ENCODE measurements around the gene ABHD17C.

ABHD17C gene

GRCh38 chr15:80788536-80788935 is 93.4 kb downstream of the ABHD17C start:
- Histone ChIP-seq H3K27ac (no peak overlapping the region), H3K27me3 (peaks cover 93% of the 10 kb centered on the region), H3K9me3 (no peaks in the 10 kb centered on the region), H3K4me3 (ENCODE audit: low read depth in 1 of 2, low read length in 1 of 2) (no peak overlapping the region), H3K4me1 (ENCODE audit: control insufficient read depth in 1 of 2, insufficient read depth in 1 of 2, low read depth in 1 of 2, low read length in 1 of 2) (no peaks in the 10 kb centered on the region), H3K36me3 (no peaks in the 10 kb centered on the region)
- TF ChIP-seq CTCF (IDR thresholded peaks at IDR 0.05): no peak

- no peaks in the 10 kb centered on the region for H3K4me1 ChIP-seq (ENCODE audit: control insufficient read depth in 1 of 2, insufficient read depth in 1 of 2, low read depth in 1 of 2, low read length in 1 of 2)
- no peaks in the 10 kb centered on the region for H3K36me3 ChIP-seq
- no peak for TF ChIP-seq CTCF (IDR thresholded peaks at IDR 0.05)
- H3K9me3 ChIP-seq: no peaks in the 10 kb centered on the region
- no peak overlapping the region for H3K27ac ChIP-seq
- peaks cover 92% of the 10 kb centered on the region for H3K27me3 ChIP-seq
- no peak overlapping the region for H3K4me3 ChIP-seq (ENCODE audit: low read depth in 1 of 2, low read length in 1 of 2)
These were observed 94.2 kb downstream of the ABHD17C start for GRCh38 chr15:80789296-80789695.

GRCh38 chr15:80789796-80790195 is 94.7 kb downstream of the ABHD17C start:
- Histone ChIP-seq H3K4me3 (ENCODE audit: low read depth in 1 of 2, low read length in 1 of 2) (no peak overlapping the region), H3K9me3 (no peaks in the 10 kb centered on the region), H3K4me1 (ENCODE audit: control insufficient read depth in 1 of 2, insufficient read depth in 1 of 2, low read depth in 1 of 2, low read length in 1 of 2) (no peaks in the 10 kb centered on the region), H3K27me3 (peaks cover 92% of the 10 kb centered on the region), H3K27ac (no peak overlapping the region), H3K36me3 (no peaks in the 10 kb centered on the region)
- TF ChIP-seq CTCF (IDR thresholded peaks at IDR 0.05): no peak

- Histone ChIP-seq H3K36me3 (no peaks in the 10 kb centered on the region), H3K9me3 (no peaks in the 10 kb centered on the region), H3K4me3 (ENCODE audit: low read depth in 1 of 2, low read length in 1 of 2) (no peak overlapping the region), H3K27ac (no peak overlapping the region), H3K27me3 (peaks cover 92% of the 10 kb centered on the region), H3K4me1 (ENCODE audit: control insufficient read depth in 1 of 2, insufficient read depth in 1 of 2, low read depth in 1 of 2, low read length in 1 of 2) (no peaks in the 10 kb centered on the region)
- no peak for TF ChIP-seq CTCF (IDR thresholded peaks at IDR 0.05)
These were observed 95.1 kb downstream of the ABHD17C start for GRCh38 chr15:80790236-80790635.

- H3K4me1 ChIP-seq (ENCODE audit: control insufficient read depth in 1 of 2, insufficient read depth in 1 of 2, low read depth in 1 of 2, low read length in 1 of 2): no peaks in the 10 kb centered on the region
- no peak for TF ChIP-seq CTCF (IDR thresholded peaks at IDR 0.05)
- no peak overlapping the region for H3K27ac ChIP-seq
- H3K27me3 ChIP-seq: peaks cover 91% of the 10 kb centered on the region
- no peaks in the 10 kb centered on the region for H3K36me3 ChIP-seq
- H3K4me3 ChIP-seq (ENCODE audit: low read depth in 1 of 2, low read length in 1 of 2): no peak overlapping the region
- H3K9me3 ChIP-seq: no peaks in the 10 kb centered on the region
These were observed 95.9 kb downstream of the ABHD17C start for GRCh38 chr15:80791004-80791403.

- no peaks in the 10 kb centered on the region for H3K9me3 ChIP-seq
- no peak overlapping the region for H3K4me3 ChIP-seq (ENCODE audit: low read depth in 1 of 2, low read length in 1 of 2)
- no peak overlapping the region for H3K27ac ChIP-seq
- no peak for TF ChIP-seq CTCF (IDR thresholded peaks at IDR 0.05)
- H3K27me3 ChIP-seq: peaks cover 41% of the 10 kb centered on the region
- H3K36me3 ChIP-seq: no peaks in the 10 kb centered on the region
- H3K4me1 ChIP-seq (ENCODE audit: control insufficient read depth in 1 of 2, insufficient read depth in 1 of 2, low read depth in 1 of 2, low read length in 1 of 2): no peaks in the 10 kb centered on the region
These were observed 101.3 kb downstream of the ABHD17C start for GRCh38 chr15:80796407-80796806.

Measured in neutrophil (primary cell).